Suprapubic skin (tissue), 4 donors: Measurements from ENCODE around the gene TRNAU1AP. TPM values are rescaled to one million over a fixed set of nuclear protein-coding genes. Genes with fewer than 3 reads are reported as not detected.
"Not testable (repeated sequence)": the region's sequence is repeated elsewhere in the genome, so short reads cannot be mapped to it uniquely, and the experiment has no call there.

Experiments used
- DNase-seq, 2 donors: peaks; one replicate each; pipeline ENCODE4 v3.0.0-alpha.2; 2019; ENCODE audit warnings: low spot score in 2 of 2
- H3K27ac ChIP-seq: fragments of 200-600 bp; sonication (generic); one replicate; pipeline ENCODE4 v1.5.1; 2019
- H3K27me3 ChIP-seq: fragments of 200-600 bp; sonication (generic); one replicate; pipeline ENCODE4 v1.5.1; 2019
- H3K36me3 ChIP-seq: fragments of 200-600 bp; sonication (generic); one replicate; pipeline ENCODE4 v1.5.1; 2019
- H3K4me1 ChIP-seq: fragments of 200-600 bp; sonication (generic); one replicate; pipeline ENCODE4 v1.5.1; 2019
- H3K4me3 ChIP-seq: fragments of 200-600 bp; sonication (generic); one replicate; pipeline ENCODE4 v1.5.1; 2019; ENCODE audit warnings: mild to moderate bottlenecking
- H3K9me3 ChIP-seq: fragments of 200-600 bp; sonication (generic); one replicate; pipeline ENCODE4 v1.5.1; 2019
- EP300 ChIP-seq: sonication (generic); formaldehyde crosslinking; IDR thresholded peaks from one replicate; pipeline ENCODE4 v1.6.1; 2017; ENCODE audit warnings: antibody characterized with exemption
- POLR2A ChIP-seq, 2 donors: fragments of 450-650 bp; IDR thresholded peaks; one replicate each; pipeline ENCODE4 v1.6.1; 2017; ENCODE audit warnings: antibody characterized with exemption in 2 of 2, mild to moderate bottlenecking in 2 of 2, moderate library complexity in 2 of 2
- POLR2AphosphoS5 ChIP-seq, 3 donors: sonication (generic); formaldehyde crosslinking; IDR thresholded peaks; one replicate each; pipeline ENCODE4 v1.6.1; 2017; ENCODE audit warnings: antibody characterized with exemption in 3 of 3
- WGBS: methylation state at CpG from one replicate; pipeline ENCODE4 v1.1.5; 2018; 5-methylcytosine and 5-hydroxymethylcytosine counted together
- total RNA-seq, 4 donors: library from RNA; depleted of rRNA; stranded (reverse); fragments of >200 nt; gene quantifications; one replicate each; pipeline ENCODE4 v1.1.0, GENCODE V29; 2016
- TF ChIP-seq, protein P1 (sequence below), 2 donors: fragments of 200-600 bp in 1 of 2; fragments of 450-650 bp in 1 of 2; sonication (generic) in 1 of 2; IDR thresholded peaks; one replicate each; pipeline ENCODE4 v1.5.1; 2016 to 2019; ENCODE audit warnings: antibody characterized with exemption in 2 of 2, mild to moderate bottlenecking in 1 of 2, moderate library complexity in 1 of 2

The TRNAU1AP gene
- total RNA-seq, 4 donors from 2014 or later: 17.6 to 36.7 (median 21.5) TPM

DNA sequence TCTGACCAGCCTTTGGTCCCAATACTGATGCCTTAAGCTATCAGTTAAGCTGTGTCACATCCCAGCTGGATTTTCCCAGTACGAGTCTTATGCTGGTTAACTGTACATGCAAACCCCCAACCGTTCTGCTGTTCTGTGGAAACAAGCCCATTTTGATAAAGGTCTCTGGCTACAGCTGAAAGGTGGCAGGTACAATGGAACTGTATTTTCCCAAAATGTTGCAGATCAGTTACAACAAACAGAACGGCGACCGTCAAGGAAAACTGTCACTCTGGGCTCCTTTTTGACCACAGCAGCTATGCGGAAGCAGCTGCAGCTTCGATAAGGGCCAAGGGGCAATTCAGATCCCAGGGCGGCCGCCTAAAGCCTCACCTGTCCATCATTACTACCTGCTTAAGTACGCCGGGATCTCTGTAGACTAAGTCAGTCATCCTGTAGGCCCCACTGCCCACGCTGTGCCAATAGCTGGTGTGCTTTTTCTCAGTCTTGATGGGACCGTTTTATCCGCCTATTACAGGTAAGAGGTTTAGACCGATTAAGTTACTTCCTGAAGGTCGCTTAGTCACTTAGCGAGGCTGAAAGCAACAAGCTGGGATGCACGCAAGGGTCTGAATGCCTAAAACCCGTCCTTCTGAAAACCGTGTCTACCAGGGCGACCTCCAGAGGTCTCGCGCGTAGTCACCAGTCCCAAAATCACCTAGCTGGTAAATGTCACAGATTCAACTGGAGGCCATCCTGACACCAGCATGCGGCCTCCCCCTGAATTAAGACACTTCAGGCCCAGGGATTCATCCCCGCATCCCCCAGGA is 28.0 kb downstream of the TRNAU1AP start:
- WGBS: 3% methylated on average over 20 of the region's 26 CpGs
- Histone ChIP-seq H3K27me3 (no peaks in the 10 kb centered on the region), H3K36me3 (peaks cover 35% of the 10 kb centered on the region), H3K9me3 (no peaks in the 10 kb centered on the region), H3K4me3 (peak overlapping the region; percentile 89), H3K4me1 (peaks cover 29% of the 10 kb centered on the region), H3K27ac (peak overlapping the region; percentile 91)
- no peak for DNase-seq
- TF ChIP-seq, protein P1, sequence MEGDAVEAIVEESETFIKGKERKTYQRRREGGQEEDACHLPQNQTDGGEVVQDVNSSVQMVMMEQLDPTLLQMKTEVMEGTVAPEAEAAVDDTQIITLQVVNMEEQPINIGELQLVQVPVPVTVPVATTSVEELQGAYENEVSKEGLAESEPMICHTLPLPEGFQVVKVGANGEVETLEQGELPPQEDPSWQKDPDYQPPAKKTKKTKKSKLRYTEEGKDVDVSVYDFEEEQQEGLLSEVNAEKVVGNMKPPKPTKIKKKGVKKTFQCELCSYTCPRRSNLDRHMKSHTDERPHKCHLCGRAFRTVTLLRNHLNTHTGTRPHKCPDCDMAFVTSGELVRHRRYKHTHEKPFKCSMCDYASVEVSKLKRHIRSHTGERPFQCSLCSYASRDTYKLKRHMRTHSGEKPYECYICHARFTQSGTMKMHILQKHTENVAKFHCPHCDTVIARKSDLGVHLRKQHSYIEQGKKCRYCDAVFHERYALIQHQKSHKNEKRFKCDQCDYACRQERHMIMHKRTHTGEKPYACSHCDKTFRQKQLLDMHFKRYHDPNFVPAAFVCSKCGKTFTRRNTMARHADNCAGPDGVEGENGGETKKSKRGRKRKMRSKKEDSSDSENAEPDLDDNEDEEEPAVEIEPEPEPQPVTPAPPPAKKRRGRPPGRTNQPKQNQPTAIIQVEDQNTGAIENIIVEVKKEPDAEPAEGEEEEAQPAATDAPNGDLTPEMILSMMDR (IDR thresholded peaks at IDR 0.05): no peak
- no peak for TF ChIP-seq POLR2A (IDR thresholded peaks at IDR 0.05)
- no peak for TF ChIP-seq POLR2AphosphoS5 (IDR thresholded peaks at IDR 0.05)
- no peak for TF ChIP-seq EP300

DNA sequence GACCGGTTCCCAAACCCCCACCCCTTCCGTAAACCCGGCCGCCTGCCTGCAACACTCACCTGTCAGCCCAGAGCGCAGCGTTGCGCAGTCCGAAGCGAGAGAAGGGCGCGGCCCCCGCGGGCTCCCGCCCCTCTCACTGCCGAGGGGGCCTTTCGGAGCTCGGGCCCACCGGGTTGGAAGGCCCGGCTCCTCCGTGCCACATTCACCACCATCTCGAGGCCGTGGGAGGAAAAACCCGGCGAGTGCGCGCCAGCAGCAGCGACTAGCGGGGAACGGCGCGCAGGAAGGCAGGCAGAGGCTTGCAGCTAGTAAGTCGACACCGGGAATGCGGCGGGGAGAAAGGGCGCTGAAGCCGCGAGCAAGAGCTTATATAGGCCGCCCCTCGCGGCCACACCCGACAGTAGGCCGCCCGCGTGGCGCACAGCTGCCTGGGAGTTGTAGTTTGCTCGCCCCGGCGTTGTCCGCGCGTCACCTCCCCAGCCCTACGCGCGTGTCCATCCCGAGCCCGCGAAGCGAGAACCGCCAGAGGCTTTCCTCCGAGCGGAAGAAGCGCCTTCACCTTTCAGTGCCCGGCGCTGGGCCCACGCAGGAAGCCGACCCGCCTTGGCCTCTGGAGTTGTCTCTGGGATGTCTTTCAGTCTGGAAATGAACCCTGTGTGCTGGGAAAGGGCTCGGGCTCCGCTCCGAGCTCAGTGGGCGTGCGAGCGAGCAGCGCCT is 28.8 kb downstream of the TRNAU1AP start:
- WGBS: 0% methylated on average over 30 of the region's 75 CpGs
- Histone ChIP-seq H3K27me3 (no peaks in the 10 kb centered on the region), H3K9me3 (no peaks in the 10 kb centered on the region), H3K36me3 (peaks cover 32% of the 10 kb centered on the region), H3K4me1 (peaks cover 29% of the 10 kb centered on the region), H3K27ac (peak overlapping the region; percentile 91), H3K4me3 (peak overlapping the region; percentile 89)
- peak; percentile 95 to 97 for TF ChIP-seq POLR2A (IDR thresholded peaks at IDR 0.05)
- TF ChIP-seq POLR2AphosphoS5 (IDR thresholded peaks at IDR 0.05): peak; percentile 89 to 99 (median 97)
- no peak for TF ChIP-seq EP300
- TF ChIP-seq, protein P1 (IDR thresholded peaks at IDR 0.05): peak in 1 of 2 donors; percentile 13
- DNase-seq: peak; percentile 97 to 98

DNA sequence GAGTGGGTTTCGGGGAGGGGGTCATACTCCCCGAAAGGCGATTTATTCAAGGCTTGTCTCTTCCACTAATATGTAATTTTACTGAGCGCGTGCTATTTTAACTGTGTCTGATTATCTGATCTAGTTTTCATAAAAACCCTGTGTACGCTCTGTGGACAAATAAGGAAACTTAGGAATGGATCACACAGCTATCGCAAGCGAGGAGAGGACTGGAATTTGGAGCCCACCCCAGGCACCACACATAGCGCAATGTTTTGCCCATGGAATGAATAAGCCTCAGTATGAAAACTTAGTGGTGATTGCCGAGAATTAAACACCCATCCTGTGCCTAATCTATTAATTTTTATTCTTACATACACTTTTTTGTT is 29.3 kb downstream of the TRNAU1AP start:
- peak overlapping the region; percentile 89 for H3K4me3 ChIP-seq
- no peaks in the 10 kb centered on the region for H3K27me3 ChIP-seq
- H3K27ac ChIP-seq: peak overlapping the region; percentile 91
- no peak for TF ChIP-seq POLR2A (IDR thresholded peaks at IDR 0.05)
- peaks cover 29% of the 10 kb centered on the region for H3K4me1 ChIP-seq
- H3K9me3 ChIP-seq: no peaks in the 10 kb centered on the region
- 0% methylated on average over 10 of the region's 10 CpGs for WGBS
- peaks cover 27% of the 10 kb centered on the region for H3K36me3 ChIP-seq
- no peak for DNase-seq

DNA sequence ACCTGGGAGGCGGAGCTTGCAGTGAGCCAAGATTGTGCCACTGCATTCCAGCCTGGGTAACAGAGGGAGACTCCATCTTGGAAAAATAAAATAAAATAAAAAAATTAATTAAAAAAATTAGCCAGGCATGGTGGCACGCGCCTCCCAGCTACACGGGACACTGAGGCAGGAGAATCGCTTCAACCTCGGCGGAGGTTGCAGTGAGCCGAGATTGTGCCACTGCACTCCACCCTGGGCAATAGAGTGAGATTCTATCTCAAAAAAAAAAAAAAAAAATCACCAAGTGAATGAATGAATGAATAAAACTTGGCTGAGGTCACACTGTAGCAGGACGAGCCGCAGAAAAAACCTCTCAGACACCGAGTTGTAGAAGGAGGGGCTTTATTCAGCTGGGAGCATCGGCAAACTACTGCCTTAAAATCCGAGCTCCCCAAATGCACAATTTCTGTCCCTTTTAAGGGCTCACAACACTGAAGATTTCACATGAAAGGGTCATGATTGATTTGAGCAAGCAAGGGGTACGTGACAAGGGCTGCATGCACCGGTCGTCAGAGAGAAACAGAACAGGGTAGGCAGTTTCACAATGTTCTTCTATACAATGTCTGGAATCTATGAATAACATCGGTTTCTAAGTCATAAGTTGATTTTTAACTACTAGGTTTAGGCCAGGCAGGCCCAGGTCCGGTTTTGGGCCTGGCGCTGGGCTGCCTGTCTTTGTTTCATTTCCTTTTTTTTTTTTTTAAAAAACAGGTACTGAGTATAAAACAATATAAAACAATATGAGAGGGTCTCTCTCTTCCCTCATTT is 33.9 kb downstream of the TRNAU1AP start:
- H3K4me1 ChIP-seq: peaks cover 25% of the 10 kb centered on the region
- 90% methylated on average over 19 of the region's 19 CpGs for WGBS
- H3K36me3 ChIP-seq, H3K9me3 ChIP-seq, H3K4me3 ChIP-seq, DNase-seq, H3K27me3 ChIP-seq, H3K27ac ChIP-seq: not testable (repeated sequence)

DNA sequence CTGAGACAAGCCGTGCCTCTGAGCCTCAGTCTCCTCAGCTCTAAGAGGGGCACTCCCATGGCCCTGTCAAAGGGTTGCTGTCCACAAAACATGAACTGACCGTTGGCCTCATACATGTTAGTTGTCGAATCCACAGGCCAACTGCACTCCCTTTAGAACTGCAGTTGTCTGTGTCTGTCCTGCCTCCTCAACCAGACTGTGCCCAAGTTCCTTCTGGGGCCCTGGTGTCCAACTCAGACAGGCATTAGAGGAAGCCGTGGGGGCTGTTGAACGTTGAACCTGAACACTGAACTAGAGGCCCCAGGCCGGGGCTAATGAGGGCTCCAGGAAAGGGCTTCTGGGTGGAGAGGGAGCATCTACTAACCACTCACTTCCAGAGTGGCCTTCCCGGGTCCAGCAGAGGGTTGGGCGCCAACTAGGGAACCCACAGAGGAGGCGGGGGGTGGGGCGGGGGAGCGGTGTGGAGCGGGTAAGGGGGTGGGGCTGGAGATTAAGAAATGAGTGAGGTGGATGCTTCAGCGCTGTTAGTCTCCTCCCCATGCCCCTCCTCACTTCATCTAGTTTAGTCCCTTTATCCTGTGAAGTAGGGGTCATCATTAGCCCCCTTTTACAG is 38.9 kb downstream of the TRNAU1AP start, which contains the start of gene RAB42:
TSS of gene RAB42 (plus strand) at position 558 of the 613 bp plus-strand sequence. CDS start 247 bp downstream, outside the sequence.
- no peaks in the 10 kb centered on the region for H3K27me3 ChIP-seq
- WGBS: 37% methylated on average over 8 of the region's 13 CpGs
- peak in 1 of 2 donors; percentile 74 for DNase-seq
- TF ChIP-seq EP300 (no peak), POLR2A (IDR thresholded peaks at IDR 0.05) (no peak), POLR2AphosphoS5 (IDR thresholded peaks at IDR 0.05) (no peak)
- TF ChIP-seq, protein P1 (IDR thresholded peaks at IDR 0.05): no peak
- H3K4me1 ChIP-seq: peaks cover 37% of the 10 kb centered on the region
- no peaks in the 10 kb centered on the region for H3K36me3 ChIP-seq
- no peak within 1 kb of the TSS for H3K27ac ChIP-seq
- no peaks in the 10 kb centered on the region for H3K9me3 ChIP-seq
- peak within 1 kb of the TSS; percentile 65 for H3K4me3 ChIP-seq
